Liver (tissue), 9 donors: Measurements from ENCODE around the gene ATP5PD. TPM values are rescaled to one million over a fixed set of nuclear protein-coding genes. Genes with fewer than 3 reads are reported as not detected.
A peak's percentile ranks its signal among the peaks of the same experiment; 100 is the strongest.

Experiments used
- DNase-seq: peaks from one replicate; pipeline ENCODE4 v3.0.0-alpha.2; 2017; ENCODE audit warnings: low spot score
- H3K27ac ChIP-seq, 2 donors: one replicate each; pipeline ENCODE4 v1.7.0; 2013; ENCODE audit warnings: inconsistent platforms in 2 of 2, low read length in 2 of 2, control low read depth in 1 of 2, low read depth in 1 of 2, mild to moderate bottlenecking in 1 of 2
- H3K27me3 ChIP-seq, 4 donors: one replicate each; pipeline versions ENCODE4 v1.6.1 to v1.7.0; 2013; ENCODE audit warnings: low read length in 3 of 4, inconsistent platforms in 1 of 4, mild to moderate bottlenecking in 1 of 4, moderate library complexity in 1 of 4; ENCODE audit not compliant: control insufficient read depth in 4 of 4, insufficient read depth in 4 of 4
- H3K36me3 ChIP-seq, 4 donors: one replicate each; pipeline versions ENCODE4 v1.6.1 to v1.7.0; 2013; ENCODE audit warnings: low read length in 3 of 4, mild to moderate bottlenecking in 3 of 4, low read depth in 1 of 4, moderate library complexity in 1 of 4; ENCODE audit not compliant: control insufficient read depth in 4 of 4, insufficient read depth in 3 of 4
- H3K4me1 ChIP-seq, 4 donors: one replicate each; pipeline versions ENCODE4 v1.6.1 to v1.7.0; 2013; ENCODE audit warnings: low read length in 3 of 4, mild to moderate bottlenecking in 3 of 4, moderate library complexity in 1 of 4; ENCODE audit not compliant: control insufficient read depth in 4 of 4, insufficient read depth in 4 of 4
- H3K4me3 ChIP-seq, 3 donors: one replicate each; pipeline versions ENCODE4 v1.6.1 to v1.7.0; 2013; ENCODE audit warnings: low read length in 3 of 3, control low read depth in 1 of 3, low read depth in 1 of 3, mild to moderate bottlenecking in 1 of 3
- H3K9ac ChIP-seq, 2 donors: one replicate each; pipeline ENCODE4 v1.7.0; 2013; ENCODE audit warnings: low read length in 2 of 2, mild to moderate bottlenecking in 2 of 2, moderate library complexity in 2 of 2, control low read depth in 1 of 2, low read depth in 1 of 2
- H3K9me3 ChIP-seq, 4 donors: one replicate each; pipeline versions ENCODE4 v1.6.1 to v1.7.0; 2013; ENCODE audit warnings: low read length in 3 of 4; ENCODE audit not compliant: control insufficient read depth in 4 of 4
- CTCF ChIP-seq: fragments of 150-350 bp; IDR thresholded peaks from 2 replicates; pipeline ENCODE4 v1.5.1; 2017; ENCODE audit warnings: improper control_type of control experiment, low read depth, low read length; ENCODE audit not compliant: missing input control
- EGR1 ChIP-seq, 2 donors: IDR thresholded peaks; 2 replicates each; pipeline ENCODE4 v1.6.1; 2016 to 2018; ENCODE audit warnings: antibody characterized with exemption in 2 of 2, low read depth in 2 of 2
- FOXA1 ChIP-seq: IDR thresholded peaks from 2 replicates; pipeline ENCODE4 v1.6.1; 2016; ENCODE audit warnings: antibody characterized with exemption
- FOXA2 ChIP-seq: IDR thresholded peaks from 2 replicates; pipeline ENCODE4 v1.6.1; 2016; ENCODE audit warnings: antibody characterized with exemption
- GABPA ChIP-seq, 2 donors: IDR thresholded peaks in 1 of 2; conservative IDR thresholded peaks in 1 of 2; 2 replicates each; pipeline ENCODE4 v1.6.1; 2016; ENCODE audit warnings: antibody characterized with exemption in 2 of 2, mild to moderate bottlenecking in 1 of 2, moderate library complexity in 1 of 2
- HNF4A ChIP-seq, 2 donors: conservative IDR thresholded peaks; 2 replicates each; pipeline ENCODE4 v1.6.1; 2016; ENCODE audit warnings: antibody characterized with exemption in 2 of 2, mild to moderate bottlenecking in 2 of 2
- HNF4G ChIP-seq: IDR thresholded peaks from 2 replicates; pipeline ENCODE4 v1.6.1; 2016; ENCODE audit warnings: antibody characterized with exemption
- JUND ChIP-seq, 2 donors: IDR thresholded peaks; 2 replicates each; pipeline ENCODE4 v1.6.1; 2016; ENCODE audit warnings: antibody characterized with exemption in 2 of 2
- MAX ChIP-seq: IDR thresholded peaks from 2 replicates; pipeline ENCODE4 v1.6.1; 2016; ENCODE audit warnings: antibody characterized with exemption
- NR2F2 ChIP-seq: IDR thresholded peaks from 2 replicates; pipeline ENCODE4 v1.6.1; 2016; ENCODE audit warnings: antibody characterized with exemption
- RAD21 ChIP-seq, 2 donors: IDR thresholded peaks; 2 replicates each; pipeline ENCODE4 v1.6.1; 2016; ENCODE audit warnings: antibody characterized with exemption in 2 of 2, mild to moderate bottlenecking in 2 of 2
- RXRA ChIP-seq, 2 donors: IDR thresholded peaks; 2 replicates each; pipeline ENCODE4 v1.6.1; 2017 to 2018; ENCODE audit warnings: antibody characterized with exemption in 2 of 2, mild to moderate bottlenecking in 1 of 2
- SP1 ChIP-seq: IDR thresholded peaks from 2 replicates; pipeline ENCODE4 v1.6.1; 2018; ENCODE audit warnings: antibody characterized with exemption, mild to moderate bottlenecking
- TAF1 ChIP-seq: conservative IDR thresholded peaks from 2 replicates; pipeline ENCODE4 v1.6.1; 2016; ENCODE audit warnings: antibody characterized with exemption, mild to moderate bottlenecking
- YY1 ChIP-seq: IDR thresholded peaks from 2 replicates; pipeline ENCODE4 v1.6.1; 2016; ENCODE audit warnings: antibody characterized with exemption, mild to moderate bottlenecking
- WGBS: extraction: QIAGEN DNeasy Blood & Tissue Kit; methylation state at CpG from one replicate; pipeline ENCODE4 v1.1.7; 2013; 5-methylcytosine and 5-hydroxymethylcytosine counted together
- polyA plus RNA-seq, 2 donors: library from polyadenylated mRNA; stranded (reverse) in 1 of 2; unstranded in 1 of 2; fragments of 200-250 nt in 1 of 2; fragments of >200 nt in 1 of 2; fragmentation: Nextera tagmentation in 1 of 2; extraction: Ambion mirVana in 1 of 2; gene quantifications; one replicate each; pipeline versions ENCODE4 v1.2.1 to v1.2.3, GENCODE V29; 2013 to 2015
- total RNA-seq, 2 donors: library from RNA; depleted of rRNA; stranded (reverse); fragments of >200 nt; gene quantifications; one replicate each; pipeline ENCODE4 v1.2.3, GENCODE V29; 2014
- TF ChIP-seq, protein P1 (sequence below): IDR thresholded peaks from 2 replicates; pipeline ENCODE4 v1.6.1; 2016; ENCODE audit warnings: antibody characterized with exemption, mild to moderate bottlenecking
- TF ChIP-seq, protein P2 (sequence below): IDR thresholded peaks from 2 replicates; pipeline ENCODE4 v1.6.1; 2016; ENCODE audit warnings: antibody characterized with exemption
- TF ChIP-seq, protein P3 (sequence below): IDR thresholded peaks from 2 replicates; pipeline ENCODE4 v1.6.1; 2016; ENCODE audit warnings: antibody characterized with exemption
- donor health status: healthy.
- donor health status: healthy.
- donor health status: healthy.
- donor health status: healthy.
- donor health status: healthy.

Gene ATP5PD
- total and polyA plus RNA-seq, 4 donors = 102 to 378 (median 184) TPM

DNA sequence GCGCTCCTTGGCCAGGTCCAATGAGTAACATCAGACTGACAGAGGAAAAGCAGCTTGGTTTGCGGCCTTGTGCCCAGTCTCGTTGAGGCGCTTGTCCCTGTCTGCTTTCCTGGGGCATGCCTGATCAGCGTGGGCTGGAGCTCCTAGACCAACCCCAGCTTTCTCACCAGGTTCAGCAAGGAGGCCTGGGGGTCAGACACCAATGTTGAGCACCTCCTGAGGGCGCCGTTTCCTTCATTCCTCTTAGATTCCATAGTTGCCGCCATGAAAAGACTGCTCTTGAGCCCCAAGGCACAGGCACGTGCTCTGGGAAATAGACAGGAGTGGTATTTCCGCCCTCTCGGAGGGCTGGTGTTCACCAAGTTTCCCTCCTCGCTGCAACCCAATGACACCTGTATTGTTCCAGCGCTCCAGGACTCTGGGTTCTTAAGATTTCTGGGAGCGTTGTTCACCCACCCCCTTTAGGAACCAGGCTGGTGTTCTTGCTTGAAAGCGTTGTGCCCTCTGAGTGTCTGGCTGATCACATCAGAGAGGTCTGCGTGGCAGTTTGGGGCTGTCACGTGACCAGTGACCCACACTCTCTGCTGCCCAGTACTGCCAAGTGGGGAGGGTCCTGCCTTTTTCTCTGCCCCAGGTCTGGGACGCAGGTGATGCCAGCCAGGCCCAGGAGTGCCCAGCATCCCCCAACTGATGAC lies 18.2 kb upstream of the ATP5PD start:
- Histone ChIP-seq H3K9me3 (no peaks in the 10 kb centered on the region), H3K27ac (peak overlapping the region; percentile 29 to 31), H3K4me1 (peaks cover 0 to 3% (median 1%) of the 10 kb centered on the region in 4 donors), H3K36me3 (peaks cover 11 to 29% (median 19%) of the 10 kb centered on the region in 4 donors), H3K4me3 (no peak overlapping the region), H3K9ac (no peak overlapping the region), H3K27me3 (no peaks in the 10 kb centered on the region)
- TF ChIP-seq EGR1 (IDR thresholded peaks at IDR 0.05; ENCODE audit: low read depth in 2 of 2) = no peak
- TF ChIP-seq YY1 = no peak
- no peak for TF ChIP-seq HNF4G
- TF ChIP-seq MAX = no peak
- no peak for TF ChIP-seq SP1
- 96% methylated on average over 18 of the region's 18 CpGs for WGBS
- no peak for DNase-seq

DNA sequence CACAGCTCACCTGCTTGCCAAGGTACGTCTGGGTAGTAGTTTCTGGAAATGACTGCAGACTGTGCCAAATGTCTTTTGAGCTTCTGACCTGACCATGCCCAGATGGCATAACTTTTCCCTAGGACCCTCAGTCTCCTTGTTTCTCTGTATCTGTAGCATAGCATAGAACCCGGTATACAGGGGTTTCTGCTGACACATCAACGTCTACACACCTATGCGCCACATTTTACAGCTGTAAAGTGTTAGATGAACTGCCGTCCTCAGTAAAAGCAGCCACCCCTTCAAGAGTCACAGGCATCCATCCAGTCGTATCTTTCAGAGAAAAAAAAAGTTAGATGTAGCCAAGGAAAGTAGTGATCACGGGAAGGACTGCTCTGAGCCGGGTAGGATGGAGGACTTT lies 17.7 kb upstream of the ATP5PD start:
- DNase-seq = no peak
- Histone ChIP-seq H3K36me3 (peaks cover 11 to 29% (median 19%) of the 10 kb centered on the region in 4 donors), H3K27me3 (no peaks in the 10 kb centered on the region), H3K9me3 (no peaks in the 10 kb centered on the region), H3K27ac (no peak overlapping the region), H3K4me3 (no peak overlapping the region), H3K4me1 (peaks cover 0 to 8% (median 4%) of the 10 kb centered on the region in 4 donors), H3K9ac (no peak overlapping the region)
- 92% methylated on average over 8 of the region's 8 CpGs for WGBS
- no peak for TF ChIP-seq CTCF
- no peak for TF ChIP-seq GABPA (IDR thresholded peaks at IDR 0.05 in 1 of 2, conservative IDR thresholded peaks at IDR 0.05 in 1 of 2)
- no peak for TF ChIP-seq HNF4G
- TF ChIP-seq EGR1 (IDR thresholded peaks at IDR 0.05; ENCODE audit: low read depth in 2 of 2) = no peak
- TF ChIP-seq RXRA (IDR thresholded peaks at IDR 0.05) = no peak
- no peak for TF ChIP-seq JUND (IDR thresholded peaks at IDR 0.05)
- no peak for TF ChIP-seq FOXA2
- TF ChIP-seq SP1 = no peak
- TF ChIP-seq, protein P1, sequence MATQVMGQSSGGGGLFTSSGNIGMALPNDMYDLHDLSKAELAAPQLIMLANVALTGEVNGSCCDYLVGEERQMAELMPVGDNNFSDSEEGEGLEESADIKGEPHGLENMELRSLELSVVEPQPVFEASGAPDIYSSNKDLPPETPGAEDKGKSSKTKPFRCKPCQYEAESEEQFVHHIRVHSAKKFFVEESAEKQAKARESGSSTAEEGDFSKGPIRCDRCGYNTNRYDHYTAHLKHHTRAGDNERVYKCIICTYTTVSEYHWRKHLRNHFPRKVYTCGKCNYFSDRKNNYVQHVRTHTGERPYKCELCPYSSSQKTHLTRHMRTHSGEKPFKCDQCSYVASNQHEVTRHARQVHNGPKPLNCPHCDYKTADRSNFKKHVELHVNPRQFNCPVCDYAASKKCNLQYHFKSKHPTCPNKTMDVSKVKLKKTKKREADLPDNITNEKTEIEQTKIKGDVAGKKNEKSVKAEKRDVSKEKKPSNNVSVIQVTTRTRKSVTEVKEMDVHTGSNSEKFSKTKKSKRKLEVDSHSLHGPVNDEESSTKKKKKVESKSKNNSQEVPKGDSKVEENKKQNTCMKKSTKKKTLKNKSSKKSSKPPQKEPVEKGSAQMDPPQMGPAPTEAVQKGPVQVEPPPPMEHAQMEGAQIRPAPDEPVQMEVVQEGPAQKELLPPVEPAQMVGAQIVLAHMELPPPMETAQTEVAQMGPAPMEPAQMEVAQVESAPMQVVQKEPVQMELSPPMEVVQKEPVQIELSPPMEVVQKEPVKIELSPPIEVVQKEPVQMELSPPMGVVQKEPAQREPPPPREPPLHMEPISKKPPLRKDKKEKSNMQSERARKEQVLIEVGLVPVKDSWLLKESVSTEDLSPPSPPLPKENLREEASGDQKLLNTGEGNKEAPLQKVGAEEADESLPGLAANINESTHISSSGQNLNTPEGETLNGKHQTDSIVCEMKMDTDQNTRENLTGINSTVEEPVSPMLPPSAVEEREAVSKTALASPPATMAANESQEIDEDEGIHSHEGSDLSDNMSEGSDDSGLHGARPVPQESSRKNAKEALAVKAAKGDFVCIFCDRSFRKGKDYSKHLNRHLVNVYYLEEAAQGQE = no peak
- TF ChIP-seq TAF1 = no peak
- no peak for TF ChIP-seq RAD21 (IDR thresholded peaks at IDR 0.05)
- TF ChIP-seq YY1 = no peak
- no peak for TF ChIP-seq FOXA1
- TF ChIP-seq, protein P2, sequence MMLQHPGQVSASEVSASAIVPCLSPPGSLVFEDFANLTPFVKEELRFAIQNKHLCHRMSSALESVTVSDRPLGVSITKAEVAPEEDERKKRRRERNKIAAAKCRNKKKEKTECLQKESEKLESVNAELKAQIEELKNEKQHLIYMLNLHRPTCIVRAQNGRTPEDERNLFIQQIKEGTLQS = no peak
- no peak for TF ChIP-seq MAX
- no peak for TF ChIP-seq HNF4A (conservative IDR thresholded peaks at IDR 0.05)
- no peak for TF ChIP-seq NR2F2
- TF ChIP-seq, protein P3, sequence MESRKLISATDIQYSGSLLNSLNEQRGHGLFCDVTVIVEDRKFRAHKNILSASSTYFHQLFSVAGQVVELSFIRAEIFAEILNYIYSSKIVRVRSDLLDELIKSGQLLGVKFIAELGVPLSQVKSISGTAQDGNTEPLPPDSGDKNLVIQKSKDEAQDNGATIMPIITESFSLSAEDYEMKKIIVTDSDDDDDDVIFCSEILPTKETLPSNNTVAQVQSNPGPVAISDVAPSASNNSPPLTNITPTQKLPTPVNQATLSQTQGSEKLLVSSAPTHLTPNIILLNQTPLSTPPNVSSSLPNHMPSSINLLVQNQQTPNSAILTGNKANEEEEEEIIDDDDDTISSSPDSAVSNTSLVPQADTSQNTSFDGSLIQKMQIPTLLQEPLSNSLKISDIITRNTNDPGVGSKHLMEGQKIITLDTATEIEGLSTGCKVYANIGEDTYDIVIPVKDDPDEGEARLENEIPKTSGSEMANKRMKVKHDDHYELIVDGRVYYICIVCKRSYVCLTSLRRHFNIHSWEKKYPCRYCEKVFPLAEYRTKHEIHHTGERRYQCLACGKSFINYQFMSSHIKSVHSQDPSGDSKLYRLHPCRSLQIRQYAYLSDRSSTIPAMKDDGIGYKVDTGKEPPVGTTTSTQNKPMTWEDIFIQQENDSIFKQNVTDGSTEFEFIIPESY = no peak
